HPDE6-E6E7 (cell line): ENCODE data around the gene DUSP28.
A peak's percentile ranks its signal among the peaks of the same experiment; 100 is the strongest.

Experiments
- DNase-seq: peaks from one replicate; pipeline ENCODE4 v3.0.0; 2011; ENCODE audit warnings: missing footprints; ENCODE audit errors: extremely low spot score

DUSP28 gene

GRCh38 chr2:240585681-240586197 is 25.6 kb downstream of the DUSP28 start:
- DNase-seq: no peak

- peak; percentile 97 for DNase-seq
Observed at GRCh38 chr2:240586198-240586918, 26.2 kb downstream of the DUSP28 start, which contains the start of gene CAPN10. Gene CAPN10 (plus strand): TSS chr2:240586734. CDS start chr2:240586912, 178 bp downstream.

GRCh38 chr2:240586919-240587800 is 27.0 kb downstream of the DUSP28 start:
- DNase-seq: no peak

GRCh38 chr2:240588006-240588655 is 28.0 kb downstream of the DUSP28 start:
- DNase-seq: no peak

GRCh38 chr2:240588669-240589068 is 28.5 kb downstream of the DUSP28 start:
- no peak for DNase-seq

- DNase-seq: no peak
Observed at GRCh38 chr2:240589375-240589774, 29.2 kb downstream of the DUSP28 start.

GRCh38 chr2:240589850-240590525 is 29.8 kb downstream of the DUSP28 start:
- no peak for DNase-seq

GRCh38 chr2:240590681-240591111 is 30.5 kb downstream of the DUSP28 start:
- no peak for DNase-seq

- no peak for DNase-seq
Observed at GRCh38 chr2:240591226-240591625, 31.1 kb downstream of the DUSP28 start.

GRCh38 chr2:240591784-240592183 is 31.6 kb downstream of the DUSP28 start:
- DNase-seq: no peak

GRCh38 chr2:240593026-240593702 is 33.0 kb downstream of the DUSP28 start:
- DNase-seq: no peak

- DNase-seq: no peak
Observed at GRCh38 chr2:240593703-240594451, 33.7 kb downstream of the DUSP28 start.

GRCh38 chr2:240594511-240595380 is 34.6 kb downstream of the DUSP28 start:
- no peak for DNase-seq

GRCh38 chr2:240595381-240596079 is 35.4 kb downstream of the DUSP28 start:
- DNase-seq: no peak

GRCh38 chr2:240596080-240596460 is 35.9 kb downstream of the DUSP28 start:
- DNase-seq: no peak

- no peak for DNase-seq
Observed at GRCh38 chr2:240596491-240596931, 36.4 kb downstream of the DUSP28 start.

- no peak for DNase-seq
Observed at GRCh38 chr2:240597054-240597418, 36.9 kb downstream of the DUSP28 start.

GRCh38 chr2:240597419-240598181 is 37.4 kb downstream of the DUSP28 start:
- no peak for DNase-seq
